Psoas muscle (tissue), 8 donors: Measurements from ENCODE around the gene GSTT2B. TPM values are rescaled to one million over a fixed set of nuclear protein-coding genes. Genes with fewer than 3 reads are reported as not detected.
"Not testable (repeated sequence)": the region's sequence is repeated elsewhere in the genome, so short reads cannot be mapped to it uniquely, and the experiment has no call there.

Experiments
- ATAC-seq, 4 donors: fragments of 200-7000 bp; cut with Tn5 transposase; one replicate each; pipeline ENCODE4 v1.9.1; 2020; ENCODE audit warnings: moderate library complexity in 3 of 4, mild to moderate bottlenecking in 2 of 4
- DNase-seq, 2 donors: peaks; one replicate each; pipeline ENCODE4 v3.0.0-alpha.2; 2020
- H3K27ac ChIP-seq: fragments of 200-600 bp; one replicate; pipeline ENCODE4 v1.8.0; 2022
- H3K27me3 ChIP-seq, 3 donors: fragments of 200-600 bp in 1 of 3; one replicate each; pipeline versions ENCODE4 v1.6.1 to v1.8.0; 2013 to 2022; ENCODE audit warnings: low read length in 2 of 3, mild to moderate bottlenecking in 2 of 3, moderate library complexity in 1 of 3; ENCODE audit not compliant: insufficient read depth in 3 of 3
- H3K36me3 ChIP-seq, 2 donors: fragments of 200-600 bp in 1 of 2; one replicate each; pipeline versions ENCODE4 v1.6.1 to v1.8.0; 2013 to 2022; ENCODE audit warnings: low read depth in 1 of 2, mild to moderate bottlenecking in 1 of 2, moderate library complexity in 1 of 2; ENCODE audit not compliant: insufficient read depth in 1 of 2
- H3K4me1 ChIP-seq: fragments of 200-600 bp; one replicate; pipeline ENCODE4 v1.8.0; 2022
- H3K4me3 ChIP-seq: fragments of 200-600 bp; one replicate; pipeline ENCODE4 v1.8.0; 2022; ENCODE audit warnings: mild to moderate bottlenecking
- H3K9me3 ChIP-seq: fragments of 200-600 bp; one replicate; pipeline ENCODE4 v1.8.0; 2022
- CTCF ChIP-seq: fragments of 200-600 bp; IDR thresholded peaks from one replicate; pipeline ENCODE4 v1.8.0; 2022; ENCODE audit warnings: antibody characterized with exemption
- WGBS, 3 donors: extraction: QIAGEN DNeasy Blood & Tissue Kit; methylation state at CpG; one replicate each; pipeline versions ENCODE4 v1.1.6 to v1.1.7; 2013; 5-methylcytosine and 5-hydroxymethylcytosine counted together
- intact Hi-C, 2 donors: fragments of 100-400 bp; cut with DNase I; formaldehyde crosslinking; loops; one replicate each; pipeline versions ENCODE4 v1.11.0 to v1.14.2; 2022
- polyA plus RNA-seq, 3 donors: library from polyadenylated mRNA; stranded (reverse); fragments of 200-250 nt; gene quantifications; one replicate each; pipeline ENCODE4 v1.2.3, GENCODE V29; 2013
- total RNA-seq, 4 donors: library from RNA; stranded (reverse); fragmentation: NEBNext Ultra II Directional in 2 of 4; extraction: Animal tissue kit (Norgen Biotek cat#: 25700) in 2 of 4; gene quantifications; one replicate each; pipeline versions ENCODE4 v1.2.1 to v1.2.4, GENCODE V29; 2021 to 2023
- donor health status: healthy with polysubstance abuse.
- donor health status: DM: no; HTN: no; CAD: no; lungs with moderate emphysema.
- donor health status: Bipolar disorder and iron deficiency.
- donor health status: healthy.
- donor health status: DM: yes; HTN: yes; CAD: no.
- donor health status: DM: no; HTN: no; CAD: no.
- donor health status: DM: no; HTN: no; CAD: no.
- donor health status: DM: yes; HTN: yes; CAD: no.

The GSTT2B gene
- total and polyA plus RNA-seq, 7 donors: 4.0 to 27.5 (median 12.3) TPM

GRCh38 chr22:23951383-23951782 lies 9.6 kb downstream of the GSTT2B start:
- intact Hi-C loops: not testable (repeated sequence)

GRCh38 chr22:23949764-23950163 lies 11.2 kb downstream of the GSTT2B start:
- ATAC-seq, H3K4me1 ChIP-seq, H3K9me3 ChIP-seq, H3K4me3 ChIP-seq, intact Hi-C loops, H3K27me3 ChIP-seq, DNase-seq, H3K27ac ChIP-seq, H3K36me3 ChIP-seq: not testable (repeated sequence)
- WGBS, 3 donors: 71 to 78% (median 74%) methylated on average over 14 to 18 of the region's 18 CpGs

More at GRCh38 chr22:23951383-23951782, 9.6 kb downstream of the GSTT2B start:
- not testable (repeated sequence) for H3K27me3 ChIP-seq, ATAC-seq, H3K9me3 ChIP-seq, H3K4me3 ChIP-seq, DNase-seq, H3K36me3 ChIP-seq, H3K27ac ChIP-seq, H3K4me1 ChIP-seq
- WGBS, 3 donors: 77 to 90% (median 85%) methylated on average over 2 of the region's 2 CpGs

GRCh38 chr22:23947391-23947790 lies 13.6 kb downstream of the GSTT2B start:
- H3K36me3 ChIP-seq, ATAC-seq, intact Hi-C loops, H3K27me3 ChIP-seq, DNase-seq, H3K4me3 ChIP-seq, H3K27ac ChIP-seq, H3K9me3 ChIP-seq, H3K4me1 ChIP-seq: not testable (repeated sequence)
- WGBS, 3 donors: 0 to 79% (median 75%) methylated on average over 1 to 3 of the region's 3 CpGs

- H3K4me3 ChIP-seq, H3K27ac ChIP-seq, H3K36me3 ChIP-seq, H3K4me1 ChIP-seq, DNase-seq, intact Hi-C loops, H3K27me3 ChIP-seq, H3K9me3 ChIP-seq, ATAC-seq: not testable (repeated sequence)
- no CpG with 5 or more reads among the region's 14 CpGs for WGBS, 3 donors
These were observed 20.8 kb downstream of the GSTT2B start for GRCh38 chr22:23940166-23940565.

GRCh38 chr22:23939017-23939357 lies 22.0 kb downstream of the GSTT2B start:
- no peaks in the 10 kb centered on the region for H3K4me1 ChIP-seq
- no peaks in the 10 kb centered on the region for H3K36me3 ChIP-seq
- WGBS, 3 donors: 65 to 93% (median 85%) methylated on average over 3 of the region's 3 CpGs
- H3K27ac ChIP-seq: no peak overlapping the region
- H3K4me3 ChIP-seq: no peak overlapping the region
- no peaks in the 10 kb centered on the region for H3K9me3 ChIP-seq
- intact Hi-C loops: loop anchor here in 1 of 2 donors (5.0 kb wide), 1 partner anchor 68 kb away; the partner anchor contains the start of gene GSTT4
- no peak for DNase-seq
- H3K27me3 ChIP-seq: no peaks in the 10 kb centered on the region
- no peak for TF ChIP-seq CTCF
- no peak for ATAC-seq

- no peaks in the 10 kb centered on the region for H3K27me3 ChIP-seq
- no peak for TF ChIP-seq CTCF
- no peaks in the 10 kb centered on the region for H3K4me1 ChIP-seq
- no peaks in the 10 kb centered on the region for H3K9me3 ChIP-seq
- H3K27ac ChIP-seq: no peak overlapping the region
- 80 to 85% (median 83%) methylated on average over 5 of the region's 5 CpGs for WGBS, 3 donors
- intact Hi-C loops: loop anchor here in 1 of 2 donors (5.0 kb wide), 1 partner anchor 69 kb away; the partner anchor contains the start of gene GSTT4
- DNase-seq: no peak
- H3K36me3 ChIP-seq: no peaks in the 10 kb centered on the region
- no peak overlapping the region for H3K4me3 ChIP-seq
- no peak for ATAC-seq
These were observed 22.5 kb downstream of the GSTT2B start for GRCh38 chr22:23938328-23939016.
